ENCODE measurements around the gene ITPK1.

ITPK1 gene

DNA sequence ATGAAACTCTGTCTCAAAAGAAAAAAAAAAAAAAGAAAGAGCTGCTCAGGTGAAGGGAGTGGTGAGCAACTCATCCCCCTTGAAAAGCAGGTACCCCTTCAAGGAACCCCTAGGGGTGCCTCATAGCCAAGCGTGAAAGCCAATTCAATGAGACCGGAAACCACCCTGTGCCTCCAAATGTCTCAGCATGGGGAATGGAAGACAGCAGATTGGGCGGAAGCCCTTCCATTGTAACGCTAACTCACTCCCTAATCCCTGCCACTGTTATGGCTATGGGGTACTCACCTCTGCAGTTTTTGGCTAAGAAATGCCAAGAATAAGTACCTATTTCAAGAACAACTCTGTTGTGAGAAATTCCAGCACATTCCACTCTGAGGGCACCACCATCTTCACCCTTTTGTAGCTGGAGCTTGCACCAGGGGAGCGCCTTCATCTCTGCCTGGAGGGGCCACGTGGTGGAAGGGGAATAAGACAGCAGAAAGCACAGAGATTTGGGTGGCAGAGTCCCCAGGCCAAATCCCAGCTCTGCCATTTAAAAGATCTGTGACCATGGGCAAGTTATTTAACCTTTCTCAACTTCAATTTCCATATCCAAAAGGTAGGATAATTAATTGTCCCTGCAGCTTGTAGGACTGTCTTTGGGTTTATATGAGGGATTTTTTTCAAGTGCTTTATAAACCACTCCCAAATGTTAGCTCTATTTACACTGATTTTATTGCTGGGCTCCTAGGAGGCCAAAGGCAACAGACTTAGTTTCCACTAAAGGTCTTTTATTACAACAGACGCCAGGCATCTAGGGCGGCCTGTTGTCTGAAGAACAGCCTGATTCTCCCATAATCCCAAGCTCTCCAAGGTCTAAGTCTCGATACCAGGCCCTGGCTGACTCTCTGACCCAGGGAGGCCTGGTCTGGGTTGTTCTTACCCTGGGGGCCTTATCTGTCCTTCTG is 63.9 kb downstream of the ITPK1 start:
- ATAC-seq (ENCODE audit: insufficient read depth, low read depth) (no peak), DNase-seq (no peak)
- Histone ChIP-seq H3K79me2 (ENCODE audit: insufficient read depth, low read length) (no peaks in the 10 kb centered on the region; the same call in 1 of the 2 replicates), H3K4me1 (ENCODE audit: insufficient read depth, low read length) (no peaks in the 10 kb centered on the region), H3K9me3 (ENCODE audit: insufficient read depth, low read length, severe bottlenecking) (no peaks in the 10 kb centered on the region), H3K4me3 (ENCODE audit: low read depth in 1 of 2, low read length in 2 of 2) (no peak overlapping the region), H4K20me1 (ENCODE audit: insufficient read depth, low read length) (peaks cover 41% of the 10 kb centered on the region), H3K27ac (ENCODE audit: low read length) (no peak overlapping the region), H3K9ac (ENCODE audit: low read depth, low read length) (no peak overlapping the region), H3K36me3 (ENCODE audit: insufficient read depth, low read length) (0 out of 2 replicates have a peak, but pooled peaks cover 6% of the 10 kb centered on the region), H3K27me3 (ENCODE audit: insufficient read depth, low read length, poor library complexity) (no peaks in the 10 kb centered on the region), H2AFZ (ENCODE audit: low read depth, low read length) (no peak overlapping the region), H3K4me2 (ENCODE audit: insufficient read depth, low read length) (no peak overlapping the region)
- TF ChIP-seq, protein P1, sequence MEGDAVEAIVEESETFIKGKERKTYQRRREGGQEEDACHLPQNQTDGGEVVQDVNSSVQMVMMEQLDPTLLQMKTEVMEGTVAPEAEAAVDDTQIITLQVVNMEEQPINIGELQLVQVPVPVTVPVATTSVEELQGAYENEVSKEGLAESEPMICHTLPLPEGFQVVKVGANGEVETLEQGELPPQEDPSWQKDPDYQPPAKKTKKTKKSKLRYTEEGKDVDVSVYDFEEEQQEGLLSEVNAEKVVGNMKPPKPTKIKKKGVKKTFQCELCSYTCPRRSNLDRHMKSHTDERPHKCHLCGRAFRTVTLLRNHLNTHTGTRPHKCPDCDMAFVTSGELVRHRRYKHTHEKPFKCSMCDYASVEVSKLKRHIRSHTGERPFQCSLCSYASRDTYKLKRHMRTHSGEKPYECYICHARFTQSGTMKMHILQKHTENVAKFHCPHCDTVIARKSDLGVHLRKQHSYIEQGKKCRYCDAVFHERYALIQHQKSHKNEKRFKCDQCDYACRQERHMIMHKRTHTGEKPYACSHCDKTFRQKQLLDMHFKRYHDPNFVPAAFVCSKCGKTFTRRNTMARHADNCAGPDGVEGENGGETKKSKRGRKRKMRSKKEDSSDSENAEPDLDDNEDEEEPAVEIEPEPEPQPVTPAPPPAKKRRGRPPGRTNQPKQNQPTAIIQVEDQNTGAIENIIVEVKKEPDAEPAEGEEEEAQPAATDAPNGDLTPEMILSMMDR (IDR thresholded peaks at IDR 0.05; ENCODE audit: borderline replicate concordance, extremely low read depth, low read length, poor library complexity, severe bottlenecking): no peak
- no peak for TF ChIP-seq EZH2 (IDR thresholded peaks at IDR 0.05; ENCODE audit: borderline replicate concordance, low read depth, low read length, severe bottlenecking)

DNA sequence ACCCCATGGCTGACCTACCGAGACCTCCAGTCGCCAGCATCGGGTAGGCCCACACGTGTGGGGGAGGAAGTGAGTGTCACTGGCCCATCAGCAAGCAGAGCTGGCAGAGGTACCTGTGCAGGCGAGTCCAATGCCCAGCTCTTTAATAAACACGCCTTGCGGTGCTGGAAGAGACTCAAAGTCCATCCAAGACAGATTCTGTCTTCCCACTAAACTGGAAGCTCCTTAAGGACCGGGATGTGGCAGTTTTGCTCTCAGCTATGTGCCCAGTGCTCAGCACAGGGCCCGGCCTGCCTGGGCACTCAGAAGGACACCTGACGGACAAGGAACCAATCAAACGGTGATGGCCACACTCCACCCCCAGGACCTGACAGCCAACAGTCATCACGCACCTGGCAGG is 65.0 kb downstream of the ITPK1 start:
- ATAC-seq (ENCODE audit: insufficient read depth, low read depth): no peak
- Histone ChIP-seq H3K9me3 (ENCODE audit: insufficient read depth, low read length, severe bottlenecking) (no peaks in the 10 kb centered on the region), H3K4me1 (ENCODE audit: insufficient read depth, low read length) (no peaks in the 10 kb centered on the region)

DNA sequence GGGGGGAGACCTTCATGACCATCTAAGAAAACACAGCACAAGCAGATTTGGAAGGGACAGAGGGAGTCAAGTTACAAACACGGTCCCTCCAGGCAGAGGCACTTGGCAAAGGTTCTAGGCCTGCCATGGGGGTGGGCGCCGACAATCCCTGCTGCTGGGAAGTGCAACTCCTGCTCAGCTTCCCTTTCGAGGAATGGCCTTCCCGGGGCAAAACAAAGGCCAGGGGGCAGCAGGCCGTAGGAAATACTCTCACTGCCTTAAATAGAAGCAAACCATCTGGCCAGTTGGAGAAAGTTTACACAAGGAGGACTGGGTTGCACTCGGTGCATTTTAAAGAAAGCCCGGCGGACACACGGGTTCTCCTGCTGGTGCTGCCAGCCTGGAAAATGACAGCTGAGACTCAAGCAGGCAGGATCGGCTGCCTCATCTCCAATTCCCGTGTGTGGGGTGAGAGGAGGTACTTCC is 65.8 kb downstream of the ITPK1 start:
- Histone ChIP-seq H4K20me1 (ENCODE audit: insufficient read depth, low read length) (peaks cover 36% of the 10 kb centered on the region), H3K4me3 (ENCODE audit: low read depth in 1 of 2, low read length in 2 of 2) (no peak overlapping the region)

More for the DNA sequence above, 65.0 kb downstream of the ITPK1 start:
- H3K27me3 ChIP-seq (ENCODE audit: insufficient read depth, low read length, poor library complexity): no peaks in the 10 kb centered on the region
- H3K36me3 ChIP-seq (ENCODE audit: insufficient read depth, low read length): 0 out of 2 replicates have a peak, but pooled peaks cover 6% of the 10 kb centered on the region
- H4K20me1 ChIP-seq (ENCODE audit: insufficient read depth, low read length): peaks cover 37% of the 10 kb centered on the region
- no peak overlapping the region for H3K4me2 ChIP-seq (ENCODE audit: insufficient read depth, low read length)
- TF ChIP-seq, protein P1 (IDR thresholded peaks at IDR 0.05; ENCODE audit: borderline replicate concordance, extremely low read depth, low read length, poor library complexity, severe bottlenecking): no peak
- TF ChIP-seq EZH2 (IDR thresholded peaks at IDR 0.05; ENCODE audit: borderline replicate concordance, low read depth, low read length, severe bottlenecking): no peak
- no peak overlapping the region for H3K27ac ChIP-seq (ENCODE audit: low read length)
- H3K79me2 ChIP-seq (ENCODE audit: insufficient read depth, low read length): no peaks in the 10 kb centered on the region; the same call in none of the 2 replicates
- no peak for DNase-seq
- H3K9ac ChIP-seq (ENCODE audit: low read depth, low read length): no peak overlapping the region
- H3K4me3 ChIP-seq (ENCODE audit: low read depth in 1 of 2, low read length in 2 of 2): no peak overlapping the region
- H2AFZ ChIP-seq (ENCODE audit: low read depth, low read length): no peak overlapping the region

More for the DNA sequence above, 65.8 kb downstream of the ITPK1 start:
- no peaks in the 10 kb centered on the region for H3K4me1 ChIP-seq (ENCODE audit: insufficient read depth, low read length)
- H3K27me3 ChIP-seq (ENCODE audit: insufficient read depth, low read length, poor library complexity): no peaks in the 10 kb centered on the region
- ATAC-seq (ENCODE audit: insufficient read depth, low read depth): no peak
- no peaks in the 10 kb centered on the region for H3K9me3 ChIP-seq (ENCODE audit: insufficient read depth, low read length, severe bottlenecking)
- H3K4me2 ChIP-seq (ENCODE audit: insufficient read depth, low read length): no peak overlapping the region
- H3K79me2 ChIP-seq (ENCODE audit: insufficient read depth, low read length): no peaks in the 10 kb centered on the region; the same call in none of the 2 replicates
- TF ChIP-seq, protein P1 (IDR thresholded peaks at IDR 0.05; ENCODE audit: borderline replicate concordance, extremely low read depth, low read length, poor library complexity, severe bottlenecking): no peak
- TF ChIP-seq EZH2 (IDR thresholded peaks at IDR 0.05; ENCODE audit: borderline replicate concordance, low read depth, low read length, severe bottlenecking): no peak
- H3K27ac ChIP-seq (ENCODE audit: low read length): no peak overlapping the region
- no peak overlapping the region for H3K9ac ChIP-seq (ENCODE audit: low read depth, low read length)
- 0 out of 2 replicates have a peak, but pooled peaks cover 6% of the 10 kb centered on the region for H3K36me3 ChIP-seq (ENCODE audit: insufficient read depth, low read length)
- DNase-seq: no peak
- no peak overlapping the region for H2AFZ ChIP-seq (ENCODE audit: low read depth, low read length)

All from DND-41 (cell line).